IPS-NIHi7 (cell line): ENCODE measurements around the gene TMPRSS13.

Experiments
- DNase-seq: peaks from one replicate; pipeline ENCODE4 v3.0.0; 2012; ENCODE audit warnings: mixed read lengths; ENCODE audit errors: extremely low spot score

The TMPRSS13 gene

GRCh38 chr11:117898059-117898458, 31.1 kb downstream of the TMPRSS13 start:
- no peak for DNase-seq

GRCh38 chr11:117892651-117893050, 36.6 kb downstream of the TMPRSS13 start:
- no peak for DNase-seq

GRCh38 chr11:117891362-117891761, 37.8 kb downstream of the TMPRSS13 start:
- DNase-seq, result no peak

- no peak for DNase-seq
Measured at GRCh38 chr11:117888139-117888566, 41.0 kb downstream of the TMPRSS13 start.

- no peak for DNase-seq
Measured at GRCh38 chr11:117887431-117888138, 41.6 kb downstream of the TMPRSS13 start.

- DNase-seq, result no peak
Measured at GRCh38 chr11:117885777-117886176, 43.4 kb downstream of the TMPRSS13 start.

GRCh38 chr11:117884994-117885393, 44.2 kb downstream of the TMPRSS13 start:
- no peak for DNase-seq

- no peak for DNase-seq
Measured at GRCh38 chr11:117883063-117883462, 46.1 kb downstream of the TMPRSS13 start.

- no peak for DNase-seq
Measured at GRCh38 chr11:117882311-117882905, 46.8 kb downstream of the TMPRSS13 start.

- no peak for DNase-seq
Measured at GRCh38 chr11:117881217-117881616, 48.0 kb downstream of the TMPRSS13 start.

GRCh38 chr11:117879516-117880480, 49.4 kb downstream of the TMPRSS13 start:
- DNase-seq, result no peak

GRCh38 chr11:117878939-117879475, 50.2 kb downstream of the TMPRSS13 start:
- no peak for DNase-seq

GRCh38 chr11:117878314-117878938, 50.8 kb downstream of the TMPRSS13 start:
- no peak for DNase-seq

GRCh38 chr11:117877120-117877784, 52.0 kb downstream of the TMPRSS13 start:
- no peak for DNase-seq

- peak; percentile 91 for DNase-seq
Measured at GRCh38 chr11:117876341-117877119, 52.7 kb downstream of the TMPRSS13 start, which contains the start of gene FXYD6. Gene FXYD6, minus strand, starts transcription at chr11:117876658. Its CDS starts 33,882 bp downstream, at chr11:117842776.

- DNase-seq, result no peak
Measured at GRCh38 chr11:117876059-117876340, 53.2 kb downstream of the TMPRSS13 start.

GRCh38 chr11:117875382-117876058, 53.7 kb downstream of the TMPRSS13 start:
- no peak for DNase-seq

- DNase-seq, result no peak
Measured at GRCh38 chr11:117874910-117875381, 54.3 kb downstream of the TMPRSS13 start.

- no peak for DNase-seq
Measured at GRCh38 chr11:117874253-117874909, 54.8 kb downstream of the TMPRSS13 start.
